K562 (cell line): ENCODE measurements around the gene UBE2C. TPM values are rescaled to one million over a fixed set of nuclear protein-coding genes. Genes with fewer than 3 reads are reported as not detected.

ENCODE experiments used
- ATAC-seq: fragments of 200-7000 bp; cut with Tn5 transposase; 3 replicates; pipeline ENCODE4 v1.9.1; 2020; ENCODE audit warnings: moderate library complexity
- BruUV-seq: library from RNA; stranded (reverse); fragments of 400-500 nt; replicated peaks from 2 replicates; lab custom pipeline; 2021; lab: Mats Ljungman, UMichigan
- CTCF ChIA-PET: fragments of 300-600 bp; formaldehyde crosslinking; extraction: SDS; loops from one replicate; lab custom pipeline; 2021; ENCODE audit warnings: low intra/inter-chr PET ratio; lab: Yijun Ruan, JAX
- POLR2A ChIA-PET: fragments of 300-600, 350-650 bp; sonication (Branson Sonifier 250); formaldehyde crosslinking; extraction: SDS; loops from one replicate; lab custom pipeline; 2021; ENCODE audit warnings: antibody characterized with exemption, inconsistent platforms; lab: Yijun Ruan, JAX
- DNase-seq, 4 experiments: peaks; one replicate each; pipeline versions ENCODE4 v3.0.0 to v3.0.0-alpha.2; 2011 to 2018; ENCODE audit warnings: low spot score in 3 of 4, mixed read lengths in 3 of 4; ENCODE audit errors: extremely low read depth in 1 of 4
- FAIRE-seq: peaks from 2 replicates; lab custom pipeline; 2011; peaks lifted over from hg19 to GRCh38; lab: Jason Lieb, UNC
- H2AFZ ChIP-seq: 2 replicates; pipeline ENCODE4 v1.6.0; 2011; ENCODE audit warnings: low read depth, low read length, control low read depth, inconsistent platforms
- H3K27ac ChIP-seq: fragments of 200-600 bp; 3 replicates; pipeline ENCODE4 v1.8.0; 2011; ENCODE audit warnings: low read depth, mild to moderate bottlenecking, control low read depth, inconsistent platforms, low read length, moderate library complexity, mixed read lengths; ENCODE audit errors: extremely low read depth
- H3K27me3 ChIP-seq, 2 experiments: fragments of 300-600 bp in 1 of 2; 2 replicates in 1 of 2; 3 replicates in 1 of 2; pipeline versions ENCODE4 v1.6.0 to v1.8.0; 2011; ENCODE audit warnings: inconsistent platforms in 2 of 2, low read length in 2 of 2, mild to moderate bottlenecking in 1 of 2, mixed read lengths in 1 of 2, moderate library complexity in 1 of 2; ENCODE audit not compliant: control insufficient read depth in 2 of 2, insufficient read depth in 2 of 2
- H3K36me3 ChIP-seq: fragments of 300-600 bp; 3 replicates; pipeline ENCODE4 v1.8.0; 2011; ENCODE audit warnings: mild to moderate bottlenecking, low read length, inconsistent platforms; ENCODE audit not compliant: control insufficient read depth, insufficient read depth
- H3K4me1 ChIP-seq, 2 experiments: fragments of 200-600 bp in 1 of 2; replicated peaks in 1 of 2; 2 replicates in 1 of 2; 3 replicates in 1 of 2; pipeline versions ENCODE4 v1.5.1 to v1.8.0; 2011; ENCODE audit warnings: inconsistent platforms in 2 of 2, low read length in 2 of 2, mild to moderate bottlenecking in 1 of 2, mixed read lengths in 1 of 2, moderate library complexity in 1 of 2; ENCODE audit not compliant: control insufficient read depth in 2 of 2, insufficient read depth in 2 of 2
- H3K4me2 ChIP-seq: 2 replicates; pipeline ENCODE4 v1.6.1; 2011; ENCODE audit warnings: low read length, control low read depth, inconsistent platforms, mixed read lengths; ENCODE audit not compliant: insufficient read depth
- H3K4me3 ChIP-seq: fragments of 200-600 bp; sonication (generic), shearing (Covaris generic); 2 replicates; pipeline ENCODE4 v1.5.1; 2016; ENCODE audit warnings: control low read depth, inconsistent platforms
- H3K79me2 ChIP-seq: fragments of 200-600 bp; 3 replicates; pipeline ENCODE4 v1.8.0; 2011; ENCODE audit warnings: low read length, inconsistent platforms; ENCODE audit not compliant: control insufficient read depth, insufficient read depth
- H3K9ac ChIP-seq, 2 experiments: 2 replicates each; pipeline versions ENCODE4 v1.6.0 to v1.6.1; 2011; ENCODE audit warnings: low read depth in 2 of 2, low read length in 2 of 2, control low read depth in 1 of 2, inconsistent platforms in 1 of 2, mild to moderate bottlenecking in 1 of 2, mixed read lengths in 1 of 2; ENCODE audit not compliant: insufficient read depth in 1 of 2
- H3K9me1 ChIP-seq: one replicate; pipeline ENCODE4 v1.6.0; 2011; ENCODE audit warnings: inconsistent platforms, mild to moderate bottlenecking, low read length, moderate library complexity; ENCODE audit not compliant: control insufficient read depth, insufficient read depth
- H3K9me3 ChIP-seq: replicated peaks from 2 replicates; pipeline ENCODE4 v1.5.1; 2011; ENCODE audit warnings: low read depth, low read length, inconsistent platforms; ENCODE audit not compliant: control insufficient read depth, insufficient read depth
- H4K20me1 ChIP-seq: replicated peaks from 2 replicates; pipeline ENCODE4 v1.6.1; 2011; ENCODE audit warnings: low read length, inconsistent platforms, mixed read lengths; ENCODE audit not compliant: control insufficient read depth, insufficient read depth
- BCOR ChIP-seq: fragments of 450-650 bp; IDR thresholded peaks from 2 replicates; pipeline ENCODE4 v1.6.1; 2016
- ESRRA ChIP-seq: fragments of 450-650 bp; IDR thresholded peaks from 2 replicates; pipeline ENCODE4 v1.6.1; 2014; ENCODE audit warnings: low read depth, mild to moderate bottlenecking, moderate library complexity, borderline replicate concordance
- MNT ChIP-seq, 2 experiments: fragments of 450-650 bp; conservative IDR thresholded peaks; 2 replicates each; pipeline ENCODE4 v1.6.1; 2017; ENCODE audit warnings: mild to moderate bottlenecking in 2 of 2, moderate library complexity in 2 of 2
- NCOA1 ChIP-seq: fragments of 450-650 bp; IDR thresholded peaks from 2 replicates; pipeline ENCODE4 v1.6.1; 2016; ENCODE audit warnings: low read depth
- NR3C1 ChIP-seq: sonication (generic); formaldehyde crosslinking; IDR thresholded peaks from 2 replicates; pipeline ENCODE4 v1.8.1; 2022; ENCODE audit warnings: missing genetic modification reagents
- RBM39 ChIP-seq: fragments of 200-400 bp; formaldehyde crosslinking; optimal IDR thresholded peaks from 2 replicates; pipeline ENCODE3; 2018; ENCODE audit warnings: low read depth, low read length
- SP1 ChIP-seq: sonication (generic); formaldehyde crosslinking; IDR thresholded peaks from 2 replicates; pipeline ENCODE4 v1.8.1; 2022; ENCODE audit warnings: mild to moderate bottlenecking, missing genetic modification reagents
- TSHZ1 ChIP-seq: fragments of 250-450 bp; sonication (Bioruptor Pico); IDR thresholded peaks from 2 replicates; pipeline ENCODE4 v1.4.0; 2020; ENCODE audit warnings: mild to moderate bottlenecking, moderate library complexity
- ZEB2 ChIP-seq: fragments of 450-650 bp; IDR thresholded peaks from 2 replicates; pipeline ENCODE4 v1.6.1; 2016
- ZNF217 ChIP-seq: sonication (generic); formaldehyde crosslinking; IDR thresholded peaks from 2 replicates; pipeline ENCODE4 v1.8.0; 2022; ENCODE audit warnings: mild to moderate bottlenecking, missing genetic modification reagents
- WGBS: fragments of 100-300 bp; shearing (Covaris generic); methylation state at CpG from one replicate; pipeline ENCODE4 v1.1.6; 2016; ENCODE audit warnings: low coverage, mixed read lengths; ENCODE audit not compliant: insufficient coverage; ENCODE audit errors: missing lambda C conversion rate; 5-methylcytosine and 5-hydroxymethylcytosine counted together
- in situ Hi-C: fragments of 300-500 bp; cut with MboI; formaldehyde crosslinking; loops from 4 replicates; pipeline ENCODE4 v1.15.0; 2018; ENCODE audit warnings: inconsistent platforms, mixed read lengths
- intact Hi-C: fragments of 100-400 bp; cut with micrococcal nuclease; formaldehyde crosslinking; loops from 2 replicates; pipeline ENCODE4 v1.14.2; 2022
- polyA plus RNA-seq, 8 experiments: library from polyadenylated mRNA; depleted of rRNA in 4 of 8; stranded (reverse) in 5 of 8; unstranded in 3 of 8; fragments of >200 nt; fragmentation: Nextera tagmentation in 2 of 8; fragmentation: Illumina TruSeq in 1 of 8; extraction: Ambion mirVana in 2 of 8; extraction: Trizol in 1 of 8; gene quantifications; 2 replicates each; pipeline versions ENCODE4 v1.2.1 to v1.2.3, GENCODE V29; 2011 to 2014; ENCODE audit warnings: inconsistent platforms in 1 of 8, missing spikeins in 1 of 8
- total RNA-seq, 7 experiments: library from RNA; depleted of rRNA in 6 of 7; stranded (reverse); fragments of >200 nt in 6 of 7; fragmentation: Illumina TruSeq in 2 of 7; extraction: Trizol in 2 of 7; gene quantifications; 2 replicates each; pipeline versions ENCODE4 v1.2.1 to v1.2.3, GENCODE V29; 2011 to 2021; ENCODE audit warnings: low replicate concordance in 1 of 7

UBE2C gene
- total and polyA plus RNA-seq, 9 of the 15 experiments (the other 6 are each of a cell fraction or from before 2014, with no cell fraction given) = 0.51 to 1.6 (median 0.69) TPM

- intact Hi-C loops = no loop called here
- no peak overlapping the region for H2AFZ ChIP-seq
- in situ Hi-C loops = loop anchor here (5.0 kb wide), 1 partner anchor 224 kb away; no protein-coding TSS in a partner anchor
- 0 out of 5 replicates have a peak, but pooled peaks cover 0 to 2% of the 10 kb centered on the region in 2 experiments for H3K4me1 ChIP-seq
- H3K27me3 ChIP-seq = peaks cover 6 to 11% of the 10 kb centered on the region in 2 experiments; a peak in 4 of 5 replicates
- no peaks in the 10 kb centered on the region for H3K9me3 ChIP-seq
- H3K9ac ChIP-seq = no peak overlapping the region
- no peaks in the 10 kb centered on the region for H3K36me3 ChIP-seq
- H3K4me3 ChIP-seq = no peak overlapping the region
- no peak for ATAC-seq
- POLR2A ChIA-PET = no interaction called here
- WGBS = 3% methylated on average over 3 of the region's 3 CpGs
- no TSS peak for BruUV-seq
- H3K9me1 ChIP-seq = no peaks in the 10 kb centered on the region
- no peaks in the 10 kb centered on the region for H3K79me2 ChIP-seq
- TF ChIP-seq RBM39 (no peak), NCOA1 (no peak), ZNF217 (no peak), NR3C1 (no peak), BCOR (no peak), ZEB2 (no peak), MNT (conservative IDR thresholded peaks at IDR 0.05) (no peak), ESRRA (no peak), SP1 (CRISPR knock-in tag) (no peak), TSHZ1 (CRISPR knock-in tag) (no peak)
- no peak for FAIRE-seq
- H3K4me2 ChIP-seq = no peak overlapping the region
- CTCF ChIA-PET = no interaction called here
- H3K27ac ChIP-seq = no peak overlapping the region
- no peak for DNase-seq
- no peaks in the 10 kb centered on the region for H4K20me1 ChIP-seq
These were observed 46.5 kb upstream of the UBE2C start for GRCh38 chr20:45765980-45766379.
